Body of pancreas (tissue), 4 donors: Measurements from ENCODE around the gene CCDC9. TPM values are rescaled to one million over a fixed set of nuclear protein-coding genes. Genes with fewer than 3 reads are reported as not detected.
A peak's percentile ranks its signal among the peaks of the same experiment; 100 is the strongest.

Experiments used
- ATAC-seq: fragments of 150-250 bp; one replicate; pipeline ENCODE4 v1.9.1; 2016
- DNase-seq, 4 donors: peaks; one replicate each; pipeline ENCODE4 v3.0.0-alpha.2; 2019
- H3K27ac ChIP-seq, 4 donors: fragments of 200-600 bp; sonication (generic); 1 replicate in 3 of 4; 2 replicates in 1 of 4; pipeline versions ENCODE4 v1.5.1 to v1.6.1; 2016 to 2019; ENCODE audit warnings: mild to moderate bottlenecking in 1 of 4, mixed read lengths in 1 of 4, moderate library complexity in 1 of 4
- H3K27me3 ChIP-seq, 2 donors: fragments of 200-600 bp; sonication (generic); one replicate each; pipeline ENCODE4 v1.6.0; 2016; ENCODE audit warnings: mild to moderate bottlenecking in 1 of 2
- H3K36me3 ChIP-seq, 2 donors: fragments of 200-600 bp; sonication (generic); replicated peaks in 1 of 2; 2 replicates each; pipeline ENCODE4 v1.5.1; 2016; ENCODE audit warnings: low read depth in 2 of 2; ENCODE audit not compliant: insufficient read depth in 1 of 2
- H3K4me1 ChIP-seq: fragments of 200-600 bp; sonication (generic); one replicate; pipeline ENCODE4 v1.6.0; 2016
- H3K4me3 ChIP-seq, 2 donors: fragments of 200-600 bp; sonication (generic); 1 replicate in 1 of 2; 2 replicates in 1 of 2; pipeline ENCODE4 v1.5.1; 2016 to 2019
- H3K9me3 ChIP-seq, 3 donors: fragments of 200-600 bp; sonication (generic); 1 replicate in 2 of 3; 2 replicates in 1 of 3; pipeline ENCODE4 v1.5.1; 2016
- POLR2A ChIP-seq, 3 donors: fragments of 450-650 bp; IDR thresholded peaks; one replicate each; pipeline ENCODE4 v1.6.1; 2016; ENCODE audit warnings: antibody characterized with exemption in 3 of 3, mild to moderate bottlenecking in 2 of 3
- WGBS, 2 donors: methylation state at CpG; one replicate each; pipeline ENCODE4 v1.1.5; 2017; 5-methylcytosine and 5-hydroxymethylcytosine counted together
- intact Hi-C: fragments of 100-400 bp; cut with DNase I; formaldehyde crosslinking; loops from one replicate; pipeline ENCODE4 v1.15.1; 2023
- total RNA-seq, 2 donors: library from RNA; depleted of rRNA; stranded (reverse); fragments of >200 nt; gene quantifications; one replicate each; pipeline ENCODE4 v1.1.0, GENCODE V29; 2016
- TF ChIP-seq, protein P1 (sequence below), 7 experiments: fragments of 450-650 bp in 4 of 7; fragments of 200-600 bp in 3 of 7; sonication (generic) in 3 of 7; IDR thresholded peaks; one replicate each; pipeline ENCODE4 v1.5.1; 2016 to 2019; ENCODE audit warnings: antibody characterized with exemption in 7 of 7

The CCDC9 gene
- total RNA-seq, 2 donors from 2014 or later: 51.1 to 55.7 TPM

DNA sequence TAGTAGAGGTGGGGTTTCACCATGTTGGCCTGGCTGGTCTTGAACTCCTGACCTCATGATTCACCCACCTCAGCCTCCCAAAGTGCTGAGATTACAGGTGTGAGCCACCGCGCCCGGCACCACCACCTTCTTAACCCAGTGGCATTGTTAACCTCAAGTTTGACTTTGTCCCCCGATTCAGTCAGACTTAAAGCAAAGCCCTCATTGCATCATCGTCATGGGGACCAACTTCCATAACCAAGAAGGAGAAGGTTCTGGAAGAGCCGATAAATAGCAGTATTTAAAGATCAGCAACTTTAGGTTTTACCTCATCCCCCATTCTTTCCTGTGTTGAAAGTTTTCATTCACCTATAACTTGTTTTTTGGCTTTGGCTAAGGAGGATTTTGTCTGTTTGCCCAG, 11.7 kb downstream of the CCDC9 start:
- H3K4me3 ChIP-seq: no peak overlapping the region
- H3K36me3 ChIP-seq: peaks cover 16 to 35% of the 10 kb centered on the region in 2 donors
- ATAC-seq (no peak), DNase-seq (no peak)
- H3K4me1 ChIP-seq: peaks cover 25% of the 10 kb centered on the region
- WGBS, 2 donors: 74 to 88% methylated on average over 6 of the region's 6 CpGs
- no peaks in the 10 kb centered on the region for H3K27me3 ChIP-seq
- TF ChIP-seq, protein P1, sequence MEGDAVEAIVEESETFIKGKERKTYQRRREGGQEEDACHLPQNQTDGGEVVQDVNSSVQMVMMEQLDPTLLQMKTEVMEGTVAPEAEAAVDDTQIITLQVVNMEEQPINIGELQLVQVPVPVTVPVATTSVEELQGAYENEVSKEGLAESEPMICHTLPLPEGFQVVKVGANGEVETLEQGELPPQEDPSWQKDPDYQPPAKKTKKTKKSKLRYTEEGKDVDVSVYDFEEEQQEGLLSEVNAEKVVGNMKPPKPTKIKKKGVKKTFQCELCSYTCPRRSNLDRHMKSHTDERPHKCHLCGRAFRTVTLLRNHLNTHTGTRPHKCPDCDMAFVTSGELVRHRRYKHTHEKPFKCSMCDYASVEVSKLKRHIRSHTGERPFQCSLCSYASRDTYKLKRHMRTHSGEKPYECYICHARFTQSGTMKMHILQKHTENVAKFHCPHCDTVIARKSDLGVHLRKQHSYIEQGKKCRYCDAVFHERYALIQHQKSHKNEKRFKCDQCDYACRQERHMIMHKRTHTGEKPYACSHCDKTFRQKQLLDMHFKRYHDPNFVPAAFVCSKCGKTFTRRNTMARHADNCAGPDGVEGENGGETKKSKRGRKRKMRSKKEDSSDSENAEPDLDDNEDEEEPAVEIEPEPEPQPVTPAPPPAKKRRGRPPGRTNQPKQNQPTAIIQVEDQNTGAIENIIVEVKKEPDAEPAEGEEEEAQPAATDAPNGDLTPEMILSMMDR (IDR thresholded peaks at IDR 0.05): no peak
- TF ChIP-seq POLR2A (IDR thresholded peaks at IDR 0.05): no peak
- intact Hi-C loops: no loop called here
- H3K27ac ChIP-seq: no peak overlapping the region
- no peaks in the 10 kb centered on the region for H3K9me3 ChIP-seq

DNA sequence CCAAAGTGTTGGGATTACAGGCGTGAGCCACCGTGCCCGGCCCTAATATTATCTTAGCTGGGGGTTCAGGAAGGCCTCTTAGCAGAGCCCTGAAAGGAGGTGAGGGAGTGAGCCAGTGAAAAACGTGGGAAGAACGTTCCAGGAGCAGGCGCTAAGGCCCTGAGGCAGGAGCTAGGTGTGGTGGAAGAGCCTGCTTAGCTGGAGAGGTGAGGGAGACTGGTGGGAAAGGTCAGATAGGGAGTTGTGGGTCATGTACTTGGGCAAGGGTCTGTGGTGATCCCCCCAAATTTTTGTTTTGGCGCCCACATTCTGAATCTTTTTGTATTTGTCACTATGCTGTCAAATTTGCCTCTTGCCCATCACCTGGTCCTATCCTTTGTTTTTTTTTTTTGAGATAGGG, 13.3 kb downstream of the CCDC9 start:
- TF ChIP-seq, protein P1 (IDR thresholded peaks at IDR 0.05): no peak
- TF ChIP-seq POLR2A (IDR thresholded peaks at IDR 0.05): no peak
- WGBS, 2 donors: 83 to 87% methylated on average over 7 of the region's 7 CpGs
- Histone ChIP-seq H3K36me3 (peaks cover 16 to 30% of the 10 kb centered on the region in 2 donors), H3K27me3 (no peaks in the 10 kb centered on the region), H3K4me1 (peaks cover 25% of the 10 kb centered on the region), H3K27ac (no peak overlapping the region), H3K4me3 (no peak overlapping the region), H3K9me3 (no peaks in the 10 kb centered on the region)
- DNase-seq: no peak
- ATAC-seq: no peak
- intact Hi-C loops: no loop called here

DNA sequence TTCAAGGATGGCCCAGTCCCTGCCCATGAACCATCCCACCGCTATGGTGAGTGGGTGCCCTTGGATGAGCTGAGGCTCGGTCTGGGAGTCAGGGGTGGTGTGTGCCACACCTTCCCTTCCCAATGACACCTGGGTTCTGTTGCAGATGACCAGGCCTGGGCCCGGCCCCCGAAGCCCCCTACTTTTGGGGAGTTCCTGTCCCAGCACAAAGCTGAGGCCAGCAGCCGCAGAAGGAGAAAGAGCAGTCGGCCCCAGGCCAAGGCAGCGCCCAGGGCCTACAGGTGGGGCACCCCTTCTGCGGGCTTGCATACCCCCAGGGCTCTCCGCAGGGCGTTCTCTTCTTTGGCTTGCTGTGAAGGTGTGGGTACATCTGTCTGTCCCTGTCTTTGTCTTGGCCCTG, 14.1 kb downstream of the CCDC9 start:
- intact Hi-C loops: no loop called here
- peak overlapping the region in 1 of 4 donors; percentile 20 for H3K27ac ChIP-seq
- no peaks in the 10 kb centered on the region for H3K9me3 ChIP-seq
- no peaks in the 10 kb centered on the region for H3K27me3 ChIP-seq
- no peak for TF ChIP-seq POLR2A (IDR thresholded peaks at IDR 0.05)
- TF ChIP-seq, protein P1 (IDR thresholded peaks at IDR 0.05): no peak
- peaks cover 31% of the 10 kb centered on the region for H3K4me1 ChIP-seq
- DNase-seq (no peak), ATAC-seq (no peak)
- peaks cover 11 to 25% of the 10 kb centered on the region in 2 donors for H3K36me3 ChIP-seq
- 89 to 97% methylated on average over 5 to 9 of the region's 10 CpGs for WGBS, 2 donors
- no peak overlapping the region for H3K4me3 ChIP-seq

DNA sequence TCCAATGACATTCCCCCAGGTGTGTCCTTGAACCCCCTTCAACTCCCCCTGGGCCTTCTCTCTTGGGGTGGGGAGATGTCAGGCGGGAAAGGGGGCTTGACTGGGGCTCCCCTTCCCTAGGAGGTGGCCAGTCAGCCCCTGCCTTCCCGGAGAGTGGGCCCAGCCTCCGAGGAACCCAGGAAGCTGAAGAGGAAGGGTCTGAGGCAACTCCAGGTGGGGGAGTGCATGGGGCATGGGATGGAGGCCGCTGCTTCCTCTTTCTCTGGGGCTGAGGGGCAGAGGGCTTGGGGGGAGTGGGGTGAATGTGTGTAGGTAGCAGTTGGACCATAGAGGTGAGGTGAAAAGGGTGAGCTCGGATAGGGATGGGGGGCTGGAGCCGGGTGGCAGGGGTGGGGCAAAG, 15.6 kb downstream of the CCDC9 start:
- ATAC-seq (no peak), DNase-seq (no peak)
- H3K4me3 ChIP-seq: no peak overlapping the region
- peaks cover 39% of the 10 kb centered on the region for H3K4me1 ChIP-seq
- TF ChIP-seq POLR2A (IDR thresholded peaks at IDR 0.05): no peak
- WGBS, 2 donors: 84 to 89% methylated on average over 5 to 6 of the region's 6 CpGs
- H3K27ac ChIP-seq: peak overlapping the region in 1 of 4 donors; percentile 100
- no peaks in the 10 kb centered on the region for H3K27me3 ChIP-seq
- H3K9me3 ChIP-seq: no peaks in the 10 kb centered on the region
- intact Hi-C loops: no loop called here
- peaks cover 11 to 15% of the 10 kb centered on the region in 2 donors for H3K36me3 ChIP-seq

DNA sequence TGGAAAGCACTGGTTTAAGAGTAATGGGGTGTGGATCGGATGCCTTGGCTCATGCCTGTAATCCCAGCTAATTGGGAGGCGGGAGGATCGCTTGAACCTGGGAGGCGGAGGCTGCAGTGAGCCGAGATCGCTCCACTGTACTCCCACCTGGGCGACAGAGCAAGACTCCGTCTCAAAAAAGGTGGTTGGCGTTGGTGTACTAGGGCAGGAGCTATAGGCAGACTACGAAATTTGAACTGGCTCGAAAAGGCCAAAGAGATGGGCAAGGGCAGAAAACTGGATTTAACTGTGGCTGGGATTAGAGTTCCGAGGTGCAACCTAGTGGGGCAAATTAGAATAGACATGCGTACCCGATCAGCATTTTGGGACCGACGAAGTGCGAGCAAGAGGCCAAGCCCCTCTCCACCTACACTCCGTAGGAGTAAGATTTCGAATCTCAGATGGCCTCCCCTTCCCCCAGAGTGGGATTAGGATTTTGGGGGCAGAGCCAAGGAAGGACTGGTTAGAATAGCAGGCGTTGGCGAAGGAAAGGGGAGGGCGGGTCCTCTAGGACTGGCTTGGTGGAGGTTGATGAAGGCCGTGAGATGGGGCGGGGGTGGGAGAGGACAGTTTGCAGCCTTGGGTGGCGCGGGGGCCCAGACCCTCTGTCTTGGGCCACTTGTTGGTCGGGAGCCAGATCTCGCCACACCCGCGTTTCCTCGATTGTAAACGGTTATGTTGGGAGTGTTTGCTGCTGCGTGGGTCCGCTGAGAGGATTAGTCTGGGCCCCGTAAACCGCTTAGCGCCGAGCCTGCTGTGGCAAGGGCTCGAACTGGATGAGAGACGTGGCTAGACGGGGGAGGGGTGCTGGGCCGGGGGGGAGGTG, 16.4 kb downstream of the CCDC9 start:
- intact Hi-C loops: no loop called here
- Histone ChIP-seq H3K9me3 (no peaks in the 10 kb centered on the region), H3K4me1 (peaks cover 32% of the 10 kb centered on the region), H3K27ac (peak overlapping the region; percentile 85 to 100 (median 96)), H3K27me3 (no peaks in the 10 kb centered on the region), H3K36me3 (peaks cover 7 to 15% of the 10 kb centered on the region in 2 donors), H3K4me3 (peak overlapping the region in 1 of 2 donors; percentile 20)
- DNase-seq (peak; percentile 45 to 57 (median 54)), ATAC-seq (peak; percentile 0)
- no peak for TF ChIP-seq POLR2A (IDR thresholded peaks at IDR 0.05)
- TF ChIP-seq, protein P1 (IDR thresholded peaks at IDR 0.05): no peak
- 38 to 61% methylated on average over 32 to 41 of the region's 42 CpGs for WGBS, 2 donors
